ENCODE data around the gene RAX2.

DNA sequence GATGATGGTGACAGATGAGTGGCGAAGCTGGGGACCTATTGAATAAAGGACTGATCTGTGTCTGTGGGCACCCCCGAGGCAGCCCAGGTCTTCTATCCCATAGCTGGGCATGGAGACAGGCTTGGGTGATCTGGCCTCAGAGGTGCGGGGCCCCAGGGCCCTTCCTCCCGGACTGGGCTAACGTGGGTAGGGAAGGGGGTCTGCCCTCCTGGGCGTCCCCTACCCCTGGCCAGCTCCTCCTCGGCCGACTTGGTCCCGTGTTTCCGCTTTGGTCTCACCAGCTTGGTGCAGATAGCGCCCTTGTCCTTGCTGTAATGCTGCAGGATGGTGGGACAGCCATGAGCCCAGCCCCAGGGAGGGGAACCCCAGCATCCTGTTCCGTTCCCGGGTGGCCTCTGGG, 10.9 kb upstream of the RAX2 start:
- TF ChIP-seq EZH2phosphoT487 (IDR thresholded peaks at IDR 0.05; ENCODE audit: insufficient read depth, low read depth) (no peak), EZH2 (IDR thresholded peaks at IDR 0.05; ENCODE audit: insufficient read depth, poor library complexity, severe bottlenecking) (no peak)
